ENCODE measurements around the gene DAPK2. TPM values are rescaled to one million over a fixed set of nuclear protein-coding genes. Genes with fewer than 3 reads are reported as not detected.
"Not testable (repeated sequence)": the region's sequence is repeated elsewhere in the genome, so short reads cannot be mapped to it uniquely, and the experiment has no call there.

DAPK2 gene
- total and polyA plus RNA-seq, 2 of the 13 experiments (the other 11 are each of a cell fraction or from before 2014, with no cell fraction given): 0.33 to 0.63 TPM

- no peak for TF ChIP-seq ASH2L (IDR thresholded peaks at IDR 0.05; ENCODE audit: insufficient read length, low read depth, low read length)
These were observed 43.4 kb upstream of the DAPK2 start (continued) for GRCh38 chr15:64089543-64090280.

- H3K36me3 ChIP-seq (replicated peaks in 1 of 2; ENCODE audit: control insufficient read depth in 1 of 2, insufficient read depth in 2 of 2, low read length in 2 of 2): peaks cover 0 to 11% of the 10 kb centered on the region in 2 experiments; a peak in 2 of 5 replicates
- H3K27me3 ChIP-seq (ENCODE audit: control insufficient read depth in 1 of 2, insufficient read depth in 2 of 2, low read length in 2 of 2): no peaks in the 10 kb centered on the region
- no peak overlapping the region for H3K27ac ChIP-seq (ENCODE audit: extremely low read length, insufficient read depth, low read length)
- no peak overlapping the region for H3K4me3 ChIP-seq (replicated peaks in 1 of 3; ENCODE audit: insufficient read depth in 1 of 3, low read depth in 2 of 3, low read length in 3 of 3)
- no peak for ATAC-seq
- ChIA-PET CTCF (ENCODE audit: low intra/inter-chr PET ratio, low total read pairs) (no interaction called here), POLR2A (interaction anchor here (2.1 kb wide), 1 partner anchor 11 kb away, joined by 4 read pairs; the partner anchor contains the start of gene CIAO2A)
- H3K9ac ChIP-seq (ENCODE audit: insufficient read depth, low read depth, low read length): no peak overlapping the region
- FAIRE-seq: no peak
- intact Hi-C loops (cut with micrococcal nuclease; ENCODE audit: unreplicated experiment) (no loop called here), in situ Hi-C loops (cut with HindIII; ENCODE audit: extremely low pct_ligation_motif_present, low pct_unique_long_range_greater_than_20kb) (no loop called here)
- no peak overlapping the region for H3K4me2 ChIP-seq (ENCODE audit: low read depth, low read length)
- 81% methylated on average over 3 of the region's 3 CpGs for WGBS (ENCODE audit: low lambda C conversion rate)
- H3K79me2 ChIP-seq (ENCODE audit: insufficient read depth, low read length): peaks cover 2% of the 10 kb centered on the region
- no peaks in the 10 kb centered on the region for H4K20me1 ChIP-seq (ENCODE audit: insufficient read depth, low read length)
- H3K9me3 ChIP-seq (ENCODE audit: low read length): no peaks in the 10 kb centered on the region
- H2AFZ ChIP-seq (ENCODE audit: low read length): no peak overlapping the region
- no peak for DNase-seq (ENCODE audit: low spot score)
- TF ChIP-seq SIX4 (CRISPR knock-in tag; IDR thresholded peaks at IDR 0.05) (no peak), STAT5B (CRISPR knock-in tag; IDR thresholded peaks at IDR 0.05) (no peak), ZBTB1 (CRISPR knock-in tag; IDR thresholded peaks at IDR 0.05; ENCODE audit: borderline replicate concordance) (no peak), ZNF431 (CRISPR knock-in tag; IDR thresholded peaks at IDR 0.05; ENCODE audit: borderline replicate concordance, low read depth) (no peak)
- BruUV-seq (replicated peaks): no TSS peak
- H3K4me1 ChIP-seq (ENCODE audit: insufficient read depth, low read length): peaks cover 15% of the 10 kb centered on the region
These were observed 36.5 kb upstream of the DAPK2 start for GRCh38 chr15:64082757-64083156.

GRCh38 chr15:64073496-64073895, 27.2 kb upstream of the DAPK2 start:
- peak overlapping the region in 1 of 3 experiments; percentile 0; a peak in 1 of 6 replicates for H3K4me3 ChIP-seq (replicated peaks in 1 of 3; ENCODE audit: insufficient read depth in 1 of 3, low read depth in 2 of 3, low read length in 3 of 3)
- H3K79me2 ChIP-seq (ENCODE audit: insufficient read depth, low read length); BruUV-seq (replicated peaks); H2AFZ ChIP-seq (ENCODE audit: low read length); in situ Hi-C loops (cut with HindIII; ENCODE audit: extremely low pct_ligation_motif_present, low pct_unique_long_range_greater_than_20kb); H3K27me3 ChIP-seq (ENCODE audit: control insufficient read depth in 1 of 2, insufficient read depth in 2 of 2, low read length in 2 of 2); DNase-seq (ENCODE audit: low spot score); H3K36me3 ChIP-seq (replicated peaks in 1 of 2; ENCODE audit: control insufficient read depth in 1 of 2, insufficient read depth in 2 of 2, low read length in 2 of 2); H4K20me1 ChIP-seq (ENCODE audit: insufficient read depth, low read length); FAIRE-seq; H3K9ac ChIP-seq (ENCODE audit: insufficient read depth, low read depth, low read length); CTCF ChIA-PET (ENCODE audit: low intra/inter-chr PET ratio, low total read pairs); H3K9me3 ChIP-seq (ENCODE audit: low read length); ATAC-seq; H3K27ac ChIP-seq (ENCODE audit: extremely low read length, insufficient read depth, low read length): not testable (repeated sequence)
- TF ChIP-seq KDM1A (CRISPR knock-in tag; IDR thresholded peaks at IDR 0.05) (peak; percentile 45; the same call in 1 of the 2 replicates), ZNF3 (CRISPR knock-in tag; IDR thresholded peaks at IDR 0.05) (peak; percentile 88; the same call in 1 of the 2 replicates), ZNF770 (CRISPR knock-in tag; IDR thresholded peaks at IDR 0.05) (peak; percentile 95)
- peak overlapping the region; percentile 59 for H3K4me2 ChIP-seq (ENCODE audit: low read depth, low read length)
- 100% methylated on average over 2 of the region's 2 CpGs for WGBS (ENCODE audit: low lambda C conversion rate)
- peaks cover 56% of the 10 kb centered on the region for H3K4me1 ChIP-seq (ENCODE audit: insufficient read depth, low read length)
- POLR2A ChIA-PET: interaction anchor here (1.2 to 6.9 kb wide), 3 partner anchors 20 to 463 kb away, joined by 3 to 88 read pairs (median 3); partner anchors contain the start of genes CIAO2A and SNX1
- intact Hi-C loops (cut with micrococcal nuclease; ENCODE audit: unreplicated experiment): loop anchor here (2.0 kb wide), 1 partner anchor 19 kb away; the partner anchor contains the start of gene CIAO2A

Measured in HepG2 (cell line).